ENCODE measurements around the gene CAMK2B. TPM values are rescaled to one million over a fixed set of nuclear protein-coding genes. Genes with fewer than 3 reads are reported as not detected.

CAMK2B gene
- polyA plus RNA-seq, 1 donor (not counting 4 experiments of a cell fraction or from before 2014, with no cell fraction given): 0.25 TPM

- TF ChIP-seq CTCF (optimal IDR thresholded peaks at IDR 0.05 in 1 of 3, IDR thresholded peaks at IDR 0.05 in 1 of 3, conservative IDR thresholded peaks at IDR 0.05 in 1 of 3; ENCODE audit: extremely low read depth in 1 of 3, insufficient read depth in 2 of 3, low read length in 3 of 3) (no peak), EZH2 (IDR thresholded peaks at IDR 0.05; ENCODE audit: low read length) (no peak)
- H3K4me1 ChIP-seq (ENCODE audit: control insufficient read depth, extremely low read depth, insufficient read depth, low read length): peaks cover 24% of the 10 kb centered on the region
- dilution Hi-C loops (cut with MboI; ENCODE audit: extremely low pct_ligation_motif_present, low sequenced_read_pairs): no loop called here
- DNase-seq (ENCODE audit: low read depth, low spot score) (no peak), FAIRE-seq (no peak)
- no peak overlapping the region for H3K27ac ChIP-seq (ENCODE audit: control insufficient read depth, insufficient read depth, low read length)
- no peaks in the 10 kb centered on the region for H4K20me1 ChIP-seq (ENCODE audit: control insufficient read depth, extremely low read depth, insufficient read depth, low read length)
- no peak overlapping the region for H2AFZ ChIP-seq (ENCODE audit: control insufficient read depth, low read length)
- no peaks in the 10 kb centered on the region for H3K79me2 ChIP-seq (ENCODE audit: control insufficient read depth, insufficient read depth, low read length)
- H3K27me3 ChIP-seq (ENCODE audit: control insufficient read depth, extremely low read depth, insufficient read depth, low read length): no peaks in the 10 kb centered on the region
- no peaks in the 10 kb centered on the region for H3K36me3 ChIP-seq (ENCODE audit: control insufficient read depth in 2 of 2, extremely low read depth in 1 of 2, insufficient read depth in 2 of 2, low read length in 2 of 2)
- no peaks in the 10 kb centered on the region for H3K9me3 ChIP-seq (ENCODE audit: control insufficient read depth, low read depth, low read length)
- H3K4me3 ChIP-seq (ENCODE audit: control insufficient read depth in 2 of 3, extremely low read depth in 1 of 3, insufficient read depth in 2 of 3, low read depth in 1 of 3, low read length in 3 of 3): no peak overlapping the region
- H3K9me1 ChIP-seq (ENCODE audit: control insufficient read depth, extremely low read depth, insufficient read depth, low read length): no peaks in the 10 kb centered on the region
- H3K4me2 ChIP-seq (ENCODE audit: control insufficient read depth, extremely low read depth, insufficient read depth, low read depth, low read length): no peak overlapping the region
- H3K9ac ChIP-seq (ENCODE audit: control insufficient read depth, extremely low read depth, insufficient read depth, low read length): no peak overlapping the region
Measured at GRCh38 chr7:44373418-44373740, 48.0 kb upstream of the CAMK2B start.

GRCh38 chr7:44372560-44373417 lies 47.4 kb upstream of the CAMK2B start:
- Histone ChIP-seq H3K4me3 (ENCODE audit: control insufficient read depth in 2 of 3, extremely low read depth in 1 of 3, insufficient read depth in 2 of 3, low read depth in 1 of 3, low read length in 3 of 3) (no peak overlapping the region), H3K9me1 (ENCODE audit: control insufficient read depth, extremely low read depth, insufficient read depth, low read length) (no peaks in the 10 kb centered on the region), H3K27me3 (ENCODE audit: control insufficient read depth, extremely low read depth, insufficient read depth, low read length) (no peaks in the 10 kb centered on the region), H3K4me2 (ENCODE audit: control insufficient read depth, extremely low read depth, insufficient read depth, low read depth, low read length) (no peak overlapping the region), H3K9ac (ENCODE audit: control insufficient read depth, extremely low read depth, insufficient read depth, low read length) (no peak overlapping the region), H3K4me1 (ENCODE audit: control insufficient read depth, extremely low read depth, insufficient read depth, low read length) (peaks cover 19% of the 10 kb centered on the region), H3K36me3 (ENCODE audit: control insufficient read depth in 2 of 2, extremely low read depth in 1 of 2, insufficient read depth in 2 of 2, low read length in 2 of 2) (no peaks in the 10 kb centered on the region), H3K9me3 (ENCODE audit: control insufficient read depth, low read depth, low read length) (no peaks in the 10 kb centered on the region), H4K20me1 (ENCODE audit: control insufficient read depth, extremely low read depth, insufficient read depth, low read length) (no peaks in the 10 kb centered on the region), H2AFZ (ENCODE audit: control insufficient read depth, low read length) (no peak overlapping the region), H3K27ac (ENCODE audit: control insufficient read depth, insufficient read depth, low read length) (no peak overlapping the region), H3K79me2 (ENCODE audit: control insufficient read depth, insufficient read depth, low read length) (no peaks in the 10 kb centered on the region)
- FAIRE-seq: no peak
- no peak for DNase-seq (ENCODE audit: low read depth, low spot score)
- dilution Hi-C loops (cut with MboI; ENCODE audit: extremely low pct_ligation_motif_present, low sequenced_read_pairs): no loop called here
- no peak for TF ChIP-seq CTCF (optimal IDR thresholded peaks at IDR 0.05 in 1 of 3, IDR thresholded peaks at IDR 0.05 in 1 of 3, conservative IDR thresholded peaks at IDR 0.05 in 1 of 3; ENCODE audit: extremely low read depth in 1 of 3, insufficient read depth in 2 of 3, low read length in 3 of 3)
